ENCODE measurements around the gene CXorf49B.
"Not testable (repeated sequence)": the region's sequence is repeated elsewhere in the genome, so short reads cannot be mapped to it uniquely, and the experiment has no call there.

Gene CXorf49B

DNA sequence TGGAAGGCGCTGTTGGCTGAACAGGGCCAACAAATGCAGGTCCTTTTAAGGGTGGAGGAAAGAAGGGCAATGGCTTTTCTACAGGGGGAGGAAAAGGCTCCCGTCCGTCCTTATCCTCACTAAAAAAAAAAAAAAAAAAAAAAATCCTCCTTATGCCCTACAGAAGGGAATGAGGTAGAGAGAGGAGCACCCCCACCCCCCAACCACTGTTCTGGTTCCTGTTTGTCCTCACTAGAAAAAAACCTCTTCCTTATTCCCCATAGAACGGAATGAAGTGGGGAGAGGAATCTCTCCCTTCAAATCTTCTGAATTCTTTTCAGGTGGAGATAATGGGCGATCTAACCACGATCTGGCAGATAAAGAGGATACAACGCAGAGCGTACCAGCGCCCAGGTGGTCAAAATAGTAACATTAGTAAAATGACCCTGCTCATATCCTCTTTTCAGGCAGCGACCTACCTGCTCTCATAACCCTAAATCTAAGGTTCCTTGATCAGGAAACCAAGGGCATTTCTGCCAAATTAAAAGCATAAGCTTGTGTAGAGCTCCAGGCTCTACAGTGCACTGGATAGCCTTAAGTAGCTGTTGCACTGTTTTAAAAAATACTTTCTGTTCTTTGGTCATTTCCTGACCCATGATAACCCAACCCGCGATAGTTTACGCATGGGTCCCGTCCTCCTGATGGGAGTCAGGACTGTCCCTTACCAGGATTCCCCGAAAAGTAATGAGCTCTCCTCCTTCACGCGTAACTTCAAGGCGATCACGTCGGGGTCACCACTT, 20.6 kb downstream of the CXorf49B start:
- H3K36me3 ChIP-seq (ENCODE audit: control insufficient read depth, insufficient read depth, low read length); DNase-seq (ENCODE audit: extremely low read depth, insufficient read length); H3K27me3 ChIP-seq (replicated peaks; ENCODE audit: control insufficient read depth, insufficient read depth, low read length); H3K4me3 ChIP-seq (replicated peaks; ENCODE audit: low read depth, low read length): not testable (repeated sequence)

DNA sequence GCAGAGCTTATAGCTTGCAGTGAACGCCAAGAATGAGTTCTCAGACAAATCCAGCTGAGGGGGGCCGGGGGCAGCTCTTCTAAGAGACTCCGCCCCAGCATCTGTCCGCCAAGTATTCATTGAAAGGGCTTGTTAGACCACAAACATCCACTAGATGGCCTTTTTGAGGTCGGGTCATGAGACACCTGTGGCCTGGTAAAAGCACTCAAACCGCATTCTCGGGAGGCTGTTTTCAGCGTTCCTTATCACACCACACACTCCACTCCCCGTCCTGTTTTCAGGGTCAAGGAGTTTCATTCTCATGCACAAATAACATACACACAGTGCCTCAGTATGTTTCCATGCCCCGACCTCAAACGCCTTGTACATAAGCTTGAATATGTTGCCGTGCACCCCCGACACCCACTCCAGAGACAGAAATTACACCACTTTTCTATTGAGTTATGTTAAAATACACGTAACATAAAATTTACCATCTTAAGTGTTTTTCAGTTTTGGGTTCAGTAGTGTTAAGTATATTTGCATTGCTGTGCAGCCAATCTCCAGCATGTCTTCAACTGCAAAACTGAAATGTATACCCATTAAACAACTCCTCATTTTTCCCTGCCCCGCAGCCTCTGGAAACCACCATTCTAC, 21.3 kb downstream of the CXorf49B start:
- DNase-seq (ENCODE audit: extremely low read depth, insufficient read length); H3K36me3 ChIP-seq (ENCODE audit: control insufficient read depth, insufficient read depth, low read length); H3K27me3 ChIP-seq (replicated peaks; ENCODE audit: control insufficient read depth, insufficient read depth, low read length); H3K4me3 ChIP-seq (replicated peaks; ENCODE audit: low read depth, low read length): not testable (repeated sequence)

- H3K27me3 ChIP-seq (replicated peaks; ENCODE audit: control insufficient read depth, insufficient read depth, low read length); H3K36me3 ChIP-seq (ENCODE audit: control insufficient read depth, insufficient read depth, low read length); DNase-seq (ENCODE audit: extremely low read depth, insufficient read length); H3K4me3 ChIP-seq (replicated peaks; ENCODE audit: low read depth, low read length): not testable (repeated sequence)
Measured at GRCh38 chrX:71806450-71806849, 43.3 kb downstream of the CXorf49B start.

GRCh38 chrX:71809886-71810285, 46.7 kb downstream of the CXorf49B start:
- no peaks in the 10 kb centered on the region for H3K27me3 ChIP-seq (replicated peaks; ENCODE audit: control insufficient read depth, insufficient read depth, low read length)
- H3K4me3 ChIP-seq (replicated peaks; ENCODE audit: low read depth, low read length) = no peak overlapping the region
- DNase-seq (ENCODE audit: extremely low read depth, insufficient read length) = no peak
- H3K36me3 ChIP-seq (ENCODE audit: control insufficient read depth, insufficient read depth, low read length) = no peaks in the 10 kb centered on the region
- TF ChIP-seq, protein P1, sequence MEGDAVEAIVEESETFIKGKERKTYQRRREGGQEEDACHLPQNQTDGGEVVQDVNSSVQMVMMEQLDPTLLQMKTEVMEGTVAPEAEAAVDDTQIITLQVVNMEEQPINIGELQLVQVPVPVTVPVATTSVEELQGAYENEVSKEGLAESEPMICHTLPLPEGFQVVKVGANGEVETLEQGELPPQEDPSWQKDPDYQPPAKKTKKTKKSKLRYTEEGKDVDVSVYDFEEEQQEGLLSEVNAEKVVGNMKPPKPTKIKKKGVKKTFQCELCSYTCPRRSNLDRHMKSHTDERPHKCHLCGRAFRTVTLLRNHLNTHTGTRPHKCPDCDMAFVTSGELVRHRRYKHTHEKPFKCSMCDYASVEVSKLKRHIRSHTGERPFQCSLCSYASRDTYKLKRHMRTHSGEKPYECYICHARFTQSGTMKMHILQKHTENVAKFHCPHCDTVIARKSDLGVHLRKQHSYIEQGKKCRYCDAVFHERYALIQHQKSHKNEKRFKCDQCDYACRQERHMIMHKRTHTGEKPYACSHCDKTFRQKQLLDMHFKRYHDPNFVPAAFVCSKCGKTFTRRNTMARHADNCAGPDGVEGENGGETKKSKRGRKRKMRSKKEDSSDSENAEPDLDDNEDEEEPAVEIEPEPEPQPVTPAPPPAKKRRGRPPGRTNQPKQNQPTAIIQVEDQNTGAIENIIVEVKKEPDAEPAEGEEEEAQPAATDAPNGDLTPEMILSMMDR (IDR thresholded peaks at IDR 0.05; ENCODE audit: insufficient read depth, low read length, poor library complexity, severe bottlenecking) = no peak

DNA sequence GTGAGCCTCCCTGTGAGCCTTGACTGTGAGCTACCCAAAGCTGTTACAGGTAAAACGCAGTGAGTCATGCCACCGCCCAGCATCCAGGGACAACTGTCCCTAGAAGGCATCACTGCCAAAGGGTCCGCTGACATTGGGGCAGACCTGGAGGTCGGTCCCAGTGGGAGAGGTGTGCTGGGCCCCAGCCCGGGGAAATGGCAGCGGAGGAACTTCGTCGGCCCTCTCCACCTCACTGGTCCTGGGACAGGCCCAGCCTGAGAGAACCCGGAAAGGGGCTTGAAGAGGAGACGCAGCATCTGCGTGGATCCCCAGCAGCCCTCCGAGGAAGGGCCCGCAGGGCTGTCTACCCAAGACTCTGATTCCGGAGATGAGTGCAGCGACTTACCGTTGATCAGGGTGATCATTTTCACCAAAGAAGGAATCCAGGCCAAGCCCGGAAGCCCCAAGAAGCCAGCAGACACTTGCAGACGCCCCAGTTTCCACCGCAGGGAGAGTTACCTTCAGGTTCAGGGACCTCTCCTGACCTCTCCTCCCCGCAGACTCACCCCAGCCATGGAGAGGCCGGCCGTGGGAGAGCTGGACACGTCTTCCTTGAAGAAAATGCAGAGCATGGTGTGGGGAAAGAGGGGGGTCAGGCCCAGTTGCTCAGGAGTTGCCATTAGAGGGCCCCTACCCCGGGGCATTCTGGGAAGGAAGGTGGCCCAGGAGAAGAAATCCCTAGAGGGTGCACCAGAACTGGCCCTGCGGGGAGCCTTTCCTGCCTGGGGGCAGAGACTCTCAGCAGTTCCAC, 51.2 kb downstream of the CXorf49B start:
- Histone ChIP-seq H3K36me3 (ENCODE audit: control insufficient read depth, insufficient read depth, low read length) (no peaks in the 10 kb centered on the region), H3K4me3 (replicated peaks; ENCODE audit: low read depth, low read length) (no peak overlapping the region)

GRCh38 chrX:71815121-71815905, 52.2 kb downstream of the CXorf49B start:
- DNase-seq (ENCODE audit: extremely low read depth, insufficient read length) = no peak
- no peaks in the 10 kb centered on the region for H3K36me3 ChIP-seq (ENCODE audit: control insufficient read depth, insufficient read depth, low read length)
- H3K27me3 ChIP-seq (replicated peaks; ENCODE audit: control insufficient read depth, insufficient read depth, low read length) = no peaks in the 10 kb centered on the region
- TF ChIP-seq, protein P1 (IDR thresholded peaks at IDR 0.05; ENCODE audit: insufficient read depth, low read length, poor library complexity, severe bottlenecking) = no peak
- no peak overlapping the region for H3K4me3 ChIP-seq (replicated peaks; ENCODE audit: low read depth, low read length)

More for the DNA sequence above, 51.2 kb downstream of the CXorf49B start:
- H3K27me3 ChIP-seq (replicated peaks; ENCODE audit: control insufficient read depth, insufficient read depth, low read length) = no peaks in the 10 kb centered on the region
- DNase-seq (ENCODE audit: extremely low read depth, insufficient read length) = no peak
- TF ChIP-seq, protein P1 (IDR thresholded peaks at IDR 0.05; ENCODE audit: insufficient read depth, low read length, poor library complexity, severe bottlenecking) = no peak

DNA sequence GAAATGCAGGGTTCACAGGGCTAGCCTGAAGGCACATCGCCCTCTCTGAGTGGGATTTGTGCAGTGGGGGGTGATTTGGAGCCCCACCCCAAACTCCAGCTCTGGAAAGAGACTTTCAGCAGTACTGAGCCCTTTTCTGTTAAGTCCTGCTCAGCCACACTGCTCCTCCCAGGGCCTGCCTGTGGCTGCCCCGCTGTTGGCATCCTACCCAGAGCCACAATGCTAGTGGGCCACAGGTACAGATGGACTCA, 52.7 kb downstream of the CXorf49B start:
- no peak for DNase-seq (ENCODE audit: extremely low read depth, insufficient read length)
- TF ChIP-seq, protein P1 (IDR thresholded peaks at IDR 0.05; ENCODE audit: insufficient read depth, low read length, poor library complexity, severe bottlenecking) = no peak
- Histone ChIP-seq H3K36me3 (ENCODE audit: control insufficient read depth, insufficient read depth, low read length) (no peaks in the 10 kb centered on the region), H3K4me3 (replicated peaks; ENCODE audit: low read depth, low read length) (no peak overlapping the region), H3K27me3 (replicated peaks; ENCODE audit: control insufficient read depth, insufficient read depth, low read length) (no peaks in the 10 kb centered on the region)
